SU-DHL-6 (cell line): ENCODE measurements around the gene MNX1.

Experiments used
- H2AFZ ChIP-seq: fragments of 200-600 bp; sonication (generic); 2 replicates; pipeline ENCODE4 v1.6.1; 2014; ENCODE audit warnings: low read depth, mild to moderate bottlenecking, moderate library complexity, mixed read lengths, antibody characterized with exemption, low read length; ENCODE audit not compliant: severe bottlenecking
- H3F3A ChIP-seq: fragments of 200-600 bp; shearing (Covaris generic); 2 replicates; pipeline ENCODE4 v1.6.0; 2016; ENCODE audit warnings: antibody characterized with exemption, mild to moderate bottlenecking; ENCODE audit not compliant: insufficient read depth
- H3K27ac ChIP-seq: fragments of 200-600 bp; sonication (generic); 2 replicates; pipeline ENCODE4 v1.5.1; 2016; ENCODE audit warnings: low read depth, mild to moderate bottlenecking, low read length, moderate library complexity, mixed read lengths
- H3K27me3 ChIP-seq: fragments of 200-600 bp; sonication (generic), shearing (Covaris generic); 2 replicates; pipeline ENCODE4 v1.6.0; 2014; ENCODE audit warnings: mild to moderate bottlenecking, low read length
- H3K36me3 ChIP-seq: fragments of 200-600 bp; sonication (generic); 2 replicates; pipeline ENCODE4 v1.6.1; 2014; ENCODE audit warnings: mild to moderate bottlenecking, low read length, mixed read lengths
- H3K4me2 ChIP-seq: fragments of 300-600, 200-600 bp; shearing (Covaris generic), sonication (generic); 2 replicates; pipeline ENCODE4 v1.6.0; 2014; ENCODE audit warnings: low read length, low read depth, mild to moderate bottlenecking; ENCODE audit not compliant: poor library complexity, severe bottlenecking
- H3K4me3 ChIP-seq: fragments of 200-600 bp; sonication (generic); 2 replicates; pipeline ENCODE4 v1.5.1; 2014; ENCODE audit warnings: antibody characterized with exemption, low read length, mild to moderate bottlenecking, mixed read lengths; ENCODE audit not compliant: insufficient read depth, poor library complexity, severe bottlenecking
- H3K79me2 ChIP-seq: fragments of 200-600 bp; sonication (generic); 2 replicates; pipeline ENCODE4 v1.6.1; 2014; ENCODE audit warnings: mild to moderate bottlenecking, low read length, moderate library complexity; ENCODE audit not compliant: insufficient read depth
- H3K9ac ChIP-seq: fragments of 200-600 bp; sonication (generic); 2 replicates; pipeline ENCODE4 v1.7.0; 2014; ENCODE audit warnings: mild to moderate bottlenecking, low read length
- H3K9me2 ChIP-seq: fragments of 200-600 bp; sonication (generic); replicated peaks from 2 replicates; pipeline ENCODE4 v1.6.1; 2014; ENCODE audit warnings: low read length; ENCODE audit not compliant: insufficient read depth
- H3K9me3 ChIP-seq: fragments of 200-600 bp; sonication (generic); 2 replicates; pipeline ENCODE4 v1.6.1; 2014; ENCODE audit warnings: low read length, mixed read lengths; ENCODE audit not compliant: insufficient read depth
- H4K20me1 ChIP-seq: fragments of 200-600 bp; sonication (generic); 2 replicates; pipeline ENCODE4 v1.6.1; 2014; ENCODE audit warnings: low read depth, mild to moderate bottlenecking, antibody characterized with exemption, low read length, moderate library complexity, mixed read lengths
- CTCF ChIP-seq: fragments of 200-600 bp; sonication (generic); IDR thresholded peaks from one replicate; pipeline ENCODE4 v1.5.1; 2017; ENCODE audit warnings: antibody characterized with exemption, mild to moderate bottlenecking, low read length, moderate library complexity; ENCODE audit not compliant: insufficient read depth, poor library complexity, severe bottlenecking
- EZH2phosphoT487 ChIP-seq: fragments of 200-600 bp; sonication (generic), shearing (Covaris generic); conservative IDR thresholded peaks from 2 replicates; pipeline ENCODE4 v1.6.1; 2018; ENCODE audit warnings: mild to moderate bottlenecking, antibody characterized with exemption, low read length, moderate library complexity, mixed read lengths

Gene MNX1

GRCh38 chr7:157041514-157042277, 31.2 kb upstream of the MNX1 start:
- no peaks in the 10 kb centered on the region for H3K9me3 ChIP-seq
- no peaks in the 10 kb centered on the region for H3K9me2 ChIP-seq
- H3K36me3 ChIP-seq: no peaks in the 10 kb centered on the region
- no peaks in the 10 kb centered on the region for H3F3A ChIP-seq
- H2AFZ ChIP-seq: no peak overlapping the region
- H4K20me1 ChIP-seq: no peaks in the 10 kb centered on the region
- H3K4me2 ChIP-seq: no peak overlapping the region
- no peak for TF ChIP-seq CTCF
- TF ChIP-seq EZH2phosphoT487: no peak
- no peaks in the 10 kb centered on the region for H3K27me3 ChIP-seq
- no peak overlapping the region for H3K9ac ChIP-seq
- no peaks in the 10 kb centered on the region for H3K79me2 ChIP-seq
- no peak overlapping the region for H3K27ac ChIP-seq
- H3K4me3 ChIP-seq: no peak overlapping the region

GRCh38 chr7:157041004-157041403, 30.5 kb upstream of the MNX1 start:
- Histone ChIP-seq H3K4me3 (no peak overlapping the region), H2AFZ (no peak overlapping the region), H3K36me3 (no peaks in the 10 kb centered on the region), H3K9ac (no peak overlapping the region), H3K27me3 (no peaks in the 10 kb centered on the region), H3K9me2 (no peaks in the 10 kb centered on the region), H3F3A (no peaks in the 10 kb centered on the region), H3K9me3 (no peaks in the 10 kb centered on the region; the same call in 1 of the 2 replicates), H3K4me2 (no peak overlapping the region), H4K20me1 (no peaks in the 10 kb centered on the region), H3K79me2 (no peaks in the 10 kb centered on the region), H3K27ac (no peak overlapping the region)
- no peak for TF ChIP-seq EZH2phosphoT487
- no peak for TF ChIP-seq CTCF

- Histone ChIP-seq H3K9me3 (no peaks in the 10 kb centered on the region; the same call in 1 of the 2 replicates), H3K4me3 (no peak overlapping the region), H3K36me3 (no peaks in the 10 kb centered on the region), H3K9me2 (no peaks in the 10 kb centered on the region), H4K20me1 (no peaks in the 10 kb centered on the region), H3K27ac (no peak overlapping the region), H3F3A (no peaks in the 10 kb centered on the region), H3K9ac (no peak overlapping the region), H3K79me2 (no peaks in the 10 kb centered on the region), H3K27me3 (no peaks in the 10 kb centered on the region), H3K4me2 (no peak overlapping the region), H2AFZ (no peak overlapping the region)
- no peak for TF ChIP-seq CTCF
These were observed 27.2 kb upstream of the MNX1 start for GRCh38 chr7:157037635-157038034.
